H1 (cell line): ENCODE measurements around the gene SLC35A3. TPM values are rescaled to one million over a fixed set of nuclear protein-coding genes. Genes with fewer than 3 reads are reported as not detected.

Experiments
- CTCF ChIA-PET: fragments of 300-600 bp; sonication (Branson Sonifier 250); formaldehyde crosslinking; loops from one replicate; lab custom pipeline; 2021; ENCODE audit not compliant: partially characterized antibody; lab: Charles Lee
- POLR2A ChIA-PET: fragments of 300-600 bp; sonication (Branson Sonifier 250); formaldehyde crosslinking; loops from one replicate; lab custom pipeline; 2021; ENCODE audit warnings: inconsistent platforms; ENCODE audit not compliant: partially characterized antibody; lab: Charles Lee
- DNase-seq, 2 experiments: peaks; one replicate each; pipeline versions ENCODE4 v3.0.0 to v3.0.0-alpha.2; 2010 to 2022; ENCODE audit warnings: low spot score in 2 of 2, low read depth in 1 of 2, mixed read lengths in 1 of 2
- FAIRE-seq: peaks from 2 replicates; lab custom pipeline; 2011; peaks lifted over from hg19 to GRCh38; lab: Jason Lieb, UNC
- H2AFZ ChIP-seq: 2 replicates; pipeline ENCODE4 v1.8.1; 2012; ENCODE audit warnings: low read length, inconsistent platforms
- H2AK5ac ChIP-seq: 2 replicates; pipeline ENCODE4 v1.6.1; 2013; ENCODE audit warnings: low read depth, low read length
- H2BK120ac ChIP-seq: replicated peaks from 2 replicates; pipeline ENCODE3; 2013; ENCODE audit warnings: low read depth, low read length, inconsistent platforms
- H2BK12ac ChIP-seq: 2 replicates; pipeline ENCODE4 v1.6.1; 2013; ENCODE audit warnings: low read depth, low read length
- H2BK15ac ChIP-seq: 2 replicates; pipeline ENCODE4 v1.6.1; 2013; ENCODE audit warnings: low read length
- H2BK20ac ChIP-seq: 2 replicates; pipeline ENCODE4 v1.6.1; 2013; ENCODE audit warnings: low read length
- H2BK5ac ChIP-seq: 2 replicates; pipeline ENCODE4 v1.6.1; 2013; ENCODE audit warnings: low read depth, low read length
- H3K14ac ChIP-seq: 2 replicates; pipeline ENCODE4 v1.6.1; 2013; ENCODE audit warnings: inconsistent platforms; ENCODE audit not compliant: insufficient read length
- H3K18ac ChIP-seq: 2 replicates; pipeline ENCODE4 v1.6.1; 2013; ENCODE audit warnings: low read length; ENCODE audit errors: extremely low read depth
- H3K23ac ChIP-seq: 2 replicates; pipeline ENCODE4 v1.6.1; 2013; ENCODE audit warnings: inconsistent platforms; ENCODE audit not compliant: insufficient read length
- H3K23me2 ChIP-seq: 2 replicates; pipeline ENCODE4 v1.6.1; 2013; ENCODE audit warnings: low read depth, low read length
- H3K27ac ChIP-seq: 2 replicates; pipeline ENCODE4 v1.6.1; 2011; ENCODE audit warnings: low read depth, low read length, inconsistent platforms
- H3K27me3 ChIP-seq, 4 experiments: replicated peaks in 1 of 4; 1 replicate in 1 of 4; 2 replicates in 3 of 4; pipeline versions ENCODE4 v1.6.1 to v1.8.1; 2011 to 2013; ENCODE audit warnings: low read length in 3 of 4, mild to moderate bottlenecking in 3 of 4, inconsistent platforms in 2 of 4, mixed read lengths in 2 of 4, moderate library complexity in 1 of 4; ENCODE audit not compliant: control insufficient read depth in 3 of 4, insufficient read depth in 3 of 4; ENCODE audit errors: extremely low read depth in 1 of 4
- H3K36me3 ChIP-seq, 4 experiments: 2 replicates each; pipeline versions ENCODE4 v1.6.1 to v1.8.1; 2011 to 2013; ENCODE audit warnings: mild to moderate bottlenecking in 4 of 4, low read length in 3 of 4, moderate library complexity in 2 of 4, control low read depth in 1 of 4, inconsistent platforms in 1 of 4; ENCODE audit not compliant: insufficient read depth in 4 of 4, control insufficient read depth in 2 of 4
- H3K4ac ChIP-seq: replicated peaks from 2 replicates; pipeline ENCODE3; 2013; ENCODE audit warnings: low read length, low read depth, mixed read lengths, inconsistent platforms; ENCODE audit not compliant: insufficient read length
- H3K4me1 ChIP-seq, 4 experiments: replicated peaks in 1 of 4; 1 replicate in 1 of 4; 2 replicates in 3 of 4; pipeline versions ENCODE4 v1.6.1 to v1.8.1; 2011 to 2013; ENCODE audit warnings: low read length in 3 of 4, inconsistent platforms in 2 of 4, mixed read lengths in 1 of 4; ENCODE audit not compliant: insufficient read depth in 4 of 4, control insufficient read depth in 3 of 4
- H3K4me2 ChIP-seq, 2 experiments: 2 replicates each; pipeline versions ENCODE4 v1.6.1 to v1.8.1; 2011 to 2013; ENCODE audit warnings: low read depth in 2 of 2, low read length in 2 of 2, control low read depth in 1 of 2, inconsistent platforms in 1 of 2, mild to moderate bottlenecking in 1 of 2; ENCODE audit not compliant: insufficient read depth in 1 of 2
- H3K4me3 ChIP-seq, 4 experiments: fragments of 200-600, 300-600 bp in 1 of 4; sonication (generic), shearing (Covaris generic), sonication (Bioruptor Twin) in 1 of 4; 2 replicates each; pipeline versions ENCODE4 v1.5.1 to v1.8.1; 2011 to 2016; ENCODE audit warnings: low read length in 4 of 4, low read depth in 3 of 4, control low read depth in 2 of 4, inconsistent platforms in 2 of 4, mild to moderate bottlenecking in 2 of 4, mixed read lengths in 1 of 4, moderate library complexity in 1 of 4; ENCODE audit not compliant: insufficient read depth in 2 of 4; ENCODE audit errors: extremely low read depth in 1 of 4
- H3K56ac ChIP-seq: replicated peaks from 2 replicates; pipeline ENCODE3; 2013; ENCODE audit warnings: low read depth, mild to moderate bottlenecking, mixed read lengths, low read length, inconsistent platforms; ENCODE audit not compliant: insufficient read length
- H3K79me1 ChIP-seq: 2 replicates; pipeline ENCODE4 v1.6.1; 2013; ENCODE audit warnings: low read depth, low read length, control low read depth
- H3K79me2 ChIP-seq, 2 experiments: 2 replicates each; pipeline versions ENCODE4 v1.6.1 to v1.8.1; 2012 to 2013; ENCODE audit warnings: low read length in 2 of 2, mild to moderate bottlenecking in 2 of 2, inconsistent platforms in 1 of 2; ENCODE audit not compliant: insufficient read depth in 2 of 2, control insufficient read depth in 1 of 2
- H3K9ac ChIP-seq, 4 experiments: replicated peaks in 1 of 4; 1 replicate in 1 of 4; 2 replicates in 3 of 4; pipeline versions ENCODE4 v1.6.1 to v1.8.1; 2011 to 2013; ENCODE audit warnings: low read depth in 3 of 4, low read length in 3 of 4, control low read depth in 2 of 4, mild to moderate bottlenecking in 2 of 4, moderate library complexity in 2 of 4, inconsistent platforms in 1 of 4; ENCODE audit errors: extremely low read depth in 1 of 4
- H3K9me3 ChIP-seq, 2 experiments: 2 replicates each; pipeline versions ENCODE4 v1.6.1 to v1.8.1; 2012 to 2013; ENCODE audit warnings: mild to moderate bottlenecking in 2 of 2, moderate library complexity in 2 of 2, control low read depth in 1 of 2, inconsistent platforms in 1 of 2, low read depth in 1 of 2, low read length in 1 of 2, mixed read lengths in 1 of 2; ENCODE audit not compliant: insufficient read depth in 2 of 2
- H4K20me1 ChIP-seq, 2 experiments: replicated peaks in 1 of 2; 2 replicates each; pipeline versions ENCODE3 to v1.8.1; 2011 to 2013; ENCODE audit warnings: inconsistent platforms in 2 of 2, low read length in 2 of 2, mild to moderate bottlenecking in 1 of 2; ENCODE audit not compliant: insufficient read depth in 2 of 2, control insufficient read depth in 1 of 2
- H4K5ac ChIP-seq: 2 replicates; pipeline ENCODE4 v1.6.1; 2013; ENCODE audit warnings: low read length, low read depth, mixed read lengths, inconsistent platforms; ENCODE audit not compliant: insufficient read length
- H4K8ac ChIP-seq: 2 replicates; pipeline ENCODE4 v1.8.0; 2013; ENCODE audit warnings: mild to moderate bottlenecking, moderate library complexity, low read length, inconsistent platforms; ENCODE audit not compliant: insufficient read depth; ENCODE audit errors: extremely low read depth
- H4K91ac ChIP-seq: replicated peaks from 2 replicates; pipeline ENCODE3; 2013; ENCODE audit warnings: low read length, mixed read lengths, inconsistent platforms; ENCODE audit not compliant: insufficient read length
- EZH2 ChIP-seq: fragments of 200-600 bp; sonication (generic); IDR thresholded peaks from 2 replicates; pipeline ENCODE4 v1.7.1; 2012; ENCODE audit warnings: low read depth, mild to moderate bottlenecking, moderate library complexity, low read length, inconsistent platforms; ENCODE audit not compliant: severe bottlenecking
- JUND ChIP-seq: IDR thresholded peaks from 2 replicates; pipeline ENCODE4 v1.6.1; 2011; ENCODE audit warnings: mild to moderate bottlenecking, improper control_type of control experiment, low read length
- SAP30 ChIP-seq: fragments of 300-600 bp; sonication (generic); IDR thresholded peaks from 2 replicates; pipeline ENCODE4 v1.7.1; 2012; ENCODE audit warnings: low read length, moderate library complexity, mild to moderate bottlenecking, inconsistent platforms; ENCODE audit not compliant: insufficient read depth, insufficient replicate concordance
- SIX5 ChIP-seq: IDR thresholded peaks from 2 replicates; pipeline ENCODE4 v1.6.1; 2011; ENCODE audit warnings: mild to moderate bottlenecking, low read depth, low read length
- SP2 ChIP-seq: IDR thresholded peaks from 2 replicates; pipeline ENCODE4 v1.6.1; 2012; ENCODE audit warnings: mild to moderate bottlenecking, low read length, inconsistent platforms
- TAF7 ChIP-seq: optimal IDR thresholded peaks from 2 replicates; pipeline ENCODE3; 2011; ENCODE audit warnings: low read depth, mild to moderate bottlenecking, inconsistent platforms, low read length, moderate library complexity, borderline replicate concordance
- WGBS, 2 experiments: shearing (Covaris generic) in 1 of 2; methylation state at CpG; one replicate each; pipeline versions ENCODE4 v1.1.6 to v1.1.7; 2013 to 2015; ENCODE audit warnings: low lambda C conversion rate in 2 of 2, mixed read lengths in 2 of 2, inconsistent platforms in 1 of 2, low coverage in 1 of 2, missing lambda C conversion rate in 1 of 2; ENCODE audit not compliant: insufficient replicate concordance in 2 of 2, insufficient coverage in 1 of 2, insufficient read length in 1 of 2; ENCODE audit errors: extremely low coverage in 1 of 2, missing lambda C conversion rate in 1 of 2; 5-methylcytosine and 5-hydroxymethylcytosine counted together
- polyA plus RNA-seq, 7 experiments: library from polyadenylated mRNA; depleted of rRNA in 3 of 7; stranded (reverse) in 5 of 7; unstranded in 2 of 7; fragments of >200 nt in 5 of 7; fragments of 200-250 nt in 2 of 7; gene quantifications; 1 replicate in 5 of 7; 2 replicates in 1 of 7; 4 replicates in 1 of 7; pipeline versions ENCODE4 v1.2.1 to v1.2.3, GENCODE V29; 2011 to 2013; ENCODE audit warnings: missing spikeins in 2 of 7, mixed read lengths in 2 of 7
- total RNA-seq: library from RNA; stranded (reverse); fragmentation: NEBNext Ultra II Directional; extraction: Animal tissue kit (Norgen Biotek cat#: 25700); gene quantifications from 2 replicates; pipeline ENCODE4 v1.2.1, GENCODE V29; 2021

The SLC35A3 gene
- total and polyA plus RNA-seq, 2 of the 8 experiments (the other 6 are each of a cell fraction or from before 2014, with no cell fraction given), result 3.0 to 13.8 TPM

DNA sequence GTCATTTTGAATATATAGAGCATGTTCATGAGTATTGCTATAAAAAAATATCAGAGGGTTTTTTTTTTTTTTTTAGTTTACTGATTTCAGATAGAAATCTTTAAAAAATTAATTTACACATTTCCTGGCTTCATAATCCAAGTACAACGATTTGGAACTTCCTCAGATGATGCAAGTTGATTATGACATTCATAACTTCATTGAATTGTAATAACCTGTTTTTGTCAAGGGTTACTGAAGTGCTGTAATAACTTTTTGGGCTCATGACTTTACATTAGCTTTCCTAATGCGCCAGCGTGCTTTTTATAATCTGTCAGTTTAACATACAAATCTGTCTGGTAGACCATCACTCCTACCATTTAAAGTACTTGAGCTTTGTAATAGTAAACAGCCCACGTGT is 81.6 kb downstream of the SLC35A3 start:
- 92% methylated on average over 4 of the region's 4 CpGs; no CpG with 5 or more reads in 1 of the 2 experiments for WGBS, 2 experiments
- FAIRE-seq (no peak), DNase-seq (no peak)
- Histone ChIP-seq H3K79me2 (peaks cover 0 to 71% of the 10 kb centered on the region in 2 experiments; a peak in 3 of 4 replicates), H3K36me3 (peaks cover 0 to 15% (median 0%) of the 10 kb centered on the region in 4 experiments; a peak in 1 of 8 replicates), H3K4me3 (no peak overlapping the region), H3K9me3 (no peaks in the 10 kb centered on the region), H2AK5ac (no peak overlapping the region), H2AFZ (no peak overlapping the region), H2BK12ac (no peak overlapping the region), H2BK120ac (no peak overlapping the region), H2BK5ac (no peak overlapping the region), H3K56ac (no peak overlapping the region), H3K9ac (no peak overlapping the region), H3K23me2 (no peaks in the 10 kb centered on the region), H3K18ac (no peak overlapping the region), H4K91ac (no peak overlapping the region), H4K5ac (no peak overlapping the region), H3K79me1 (peaks cover 4% of the 10 kb centered on the region), H3K27me3 (no peaks in the 10 kb centered on the region), H3K27ac (no peak overlapping the region), H4K8ac (no peak overlapping the region), H3K14ac (no peak overlapping the region), H3K4ac (no peak overlapping the region), H3K4me1 (peaks cover 0 to 6% (median 4%) of the 10 kb centered on the region in 4 experiments; a peak in 2 of 7 replicates), H3K4me2 (no peak overlapping the region), H2BK20ac (no peak overlapping the region), H3K23ac (no peak overlapping the region), H2BK15ac (no peak overlapping the region), H4K20me1 (peaks cover 3 to 9% of the 10 kb centered on the region in 2 experiments)
- CTCF ChIA-PET, result interaction anchor here (1.5 kb wide), 2 partner anchors 404 to 408 kb away, joined by 3 read pairs; no protein-coding TSS in a partner anchor
- POLR2A ChIA-PET, result no interaction called here
- no peak for TF ChIP-seq SIX5
- no peak for TF ChIP-seq SAP30
- TF ChIP-seq TAF7, result no peak
- no peak for TF ChIP-seq EZH2
- no peak for TF ChIP-seq JUND
- no peak for TF ChIP-seq SP2
